ENCODE measurements around the gene CRLF1.

DNA sequence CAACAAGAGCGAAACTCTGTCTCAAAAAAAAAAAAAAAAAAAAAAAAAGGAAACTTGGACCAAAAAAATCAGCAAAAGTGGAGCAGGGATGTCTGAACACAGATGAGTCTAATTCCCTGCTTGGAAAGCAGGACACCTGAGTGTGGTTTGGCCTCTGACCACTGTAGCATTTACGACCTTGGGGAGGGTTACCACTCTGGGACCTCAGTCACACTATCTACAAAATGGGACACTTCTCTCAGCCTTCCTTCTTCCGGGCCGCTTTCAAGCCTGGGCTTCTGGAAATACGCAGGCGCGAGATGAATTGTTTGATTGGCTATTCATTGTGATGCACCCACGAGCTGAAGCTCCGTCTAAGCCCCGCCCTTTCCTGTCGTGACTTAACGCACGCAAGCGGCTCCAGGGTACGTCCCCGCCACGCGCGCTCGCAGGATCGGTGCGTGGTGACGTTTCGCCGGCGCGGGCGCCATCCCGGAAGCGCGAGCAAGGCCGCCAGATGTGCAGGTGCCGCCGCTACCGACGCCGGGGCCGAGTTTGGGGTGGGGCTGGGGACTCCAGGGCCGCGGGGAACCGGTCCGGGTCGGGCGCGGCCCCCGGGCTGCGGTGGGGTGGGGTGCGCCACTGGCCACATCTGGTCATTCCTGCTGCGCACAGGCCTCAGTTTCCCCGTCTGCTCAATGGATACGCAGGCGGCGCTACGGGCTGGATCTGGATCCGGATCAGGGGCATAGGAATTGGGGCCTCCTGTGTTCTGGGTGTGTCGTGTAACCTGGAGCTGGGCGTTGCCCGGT, 49.0 kb downstream of the CRLF1 start, which contains the start of gene KXD1:
- TF ChIP-seq, protein P1, sequence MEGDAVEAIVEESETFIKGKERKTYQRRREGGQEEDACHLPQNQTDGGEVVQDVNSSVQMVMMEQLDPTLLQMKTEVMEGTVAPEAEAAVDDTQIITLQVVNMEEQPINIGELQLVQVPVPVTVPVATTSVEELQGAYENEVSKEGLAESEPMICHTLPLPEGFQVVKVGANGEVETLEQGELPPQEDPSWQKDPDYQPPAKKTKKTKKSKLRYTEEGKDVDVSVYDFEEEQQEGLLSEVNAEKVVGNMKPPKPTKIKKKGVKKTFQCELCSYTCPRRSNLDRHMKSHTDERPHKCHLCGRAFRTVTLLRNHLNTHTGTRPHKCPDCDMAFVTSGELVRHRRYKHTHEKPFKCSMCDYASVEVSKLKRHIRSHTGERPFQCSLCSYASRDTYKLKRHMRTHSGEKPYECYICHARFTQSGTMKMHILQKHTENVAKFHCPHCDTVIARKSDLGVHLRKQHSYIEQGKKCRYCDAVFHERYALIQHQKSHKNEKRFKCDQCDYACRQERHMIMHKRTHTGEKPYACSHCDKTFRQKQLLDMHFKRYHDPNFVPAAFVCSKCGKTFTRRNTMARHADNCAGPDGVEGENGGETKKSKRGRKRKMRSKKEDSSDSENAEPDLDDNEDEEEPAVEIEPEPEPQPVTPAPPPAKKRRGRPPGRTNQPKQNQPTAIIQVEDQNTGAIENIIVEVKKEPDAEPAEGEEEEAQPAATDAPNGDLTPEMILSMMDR (IDR thresholded peaks at IDR 0.05; ENCODE audit: low read depth, low read length) = no peak
- TF ChIP-seq EZH2phosphoT487 (IDR thresholded peaks at IDR 0.05; ENCODE audit: low read depth) = no peak

All from OCI-LY3 (cell line).